ENCODE measurements around the gene TSHR.

Gene TSHR

GRCh38 chr14:80946187-80946586 is 9.2 kb upstream of the TSHR start:
- DNase-seq (ENCODE audit: low read depth in 1 of 2, low spot score in 1 of 2): no peak

GRCh38 chr14:80946797-80947196 is 8.6 kb upstream of the TSHR start:
- DNase-seq (ENCODE audit: low read depth in 1 of 2, low spot score in 1 of 2): no peak
- no peak overlapping the region for H3K27ac ChIP-seq (replicated peaks)
- TF ChIP-seq CTCF (IDR thresholded peaks at IDR 0.05; ENCODE audit: insufficient read depth, low read length): no peak
- TF ChIP-seq GABPA (IDR thresholded peaks at IDR 0.05; ENCODE audit: low read depth): no peak
- TF ChIP-seq SPI1 (IDR thresholded peaks at IDR 0.05; ENCODE audit: borderline replicate concordance, low read depth): no peak
- no peak for TF ChIP-seq POLR2AphosphoS5 (IDR thresholded peaks at IDR 0.05; ENCODE audit: low read depth)
- TF ChIP-seq, protein P1, sequence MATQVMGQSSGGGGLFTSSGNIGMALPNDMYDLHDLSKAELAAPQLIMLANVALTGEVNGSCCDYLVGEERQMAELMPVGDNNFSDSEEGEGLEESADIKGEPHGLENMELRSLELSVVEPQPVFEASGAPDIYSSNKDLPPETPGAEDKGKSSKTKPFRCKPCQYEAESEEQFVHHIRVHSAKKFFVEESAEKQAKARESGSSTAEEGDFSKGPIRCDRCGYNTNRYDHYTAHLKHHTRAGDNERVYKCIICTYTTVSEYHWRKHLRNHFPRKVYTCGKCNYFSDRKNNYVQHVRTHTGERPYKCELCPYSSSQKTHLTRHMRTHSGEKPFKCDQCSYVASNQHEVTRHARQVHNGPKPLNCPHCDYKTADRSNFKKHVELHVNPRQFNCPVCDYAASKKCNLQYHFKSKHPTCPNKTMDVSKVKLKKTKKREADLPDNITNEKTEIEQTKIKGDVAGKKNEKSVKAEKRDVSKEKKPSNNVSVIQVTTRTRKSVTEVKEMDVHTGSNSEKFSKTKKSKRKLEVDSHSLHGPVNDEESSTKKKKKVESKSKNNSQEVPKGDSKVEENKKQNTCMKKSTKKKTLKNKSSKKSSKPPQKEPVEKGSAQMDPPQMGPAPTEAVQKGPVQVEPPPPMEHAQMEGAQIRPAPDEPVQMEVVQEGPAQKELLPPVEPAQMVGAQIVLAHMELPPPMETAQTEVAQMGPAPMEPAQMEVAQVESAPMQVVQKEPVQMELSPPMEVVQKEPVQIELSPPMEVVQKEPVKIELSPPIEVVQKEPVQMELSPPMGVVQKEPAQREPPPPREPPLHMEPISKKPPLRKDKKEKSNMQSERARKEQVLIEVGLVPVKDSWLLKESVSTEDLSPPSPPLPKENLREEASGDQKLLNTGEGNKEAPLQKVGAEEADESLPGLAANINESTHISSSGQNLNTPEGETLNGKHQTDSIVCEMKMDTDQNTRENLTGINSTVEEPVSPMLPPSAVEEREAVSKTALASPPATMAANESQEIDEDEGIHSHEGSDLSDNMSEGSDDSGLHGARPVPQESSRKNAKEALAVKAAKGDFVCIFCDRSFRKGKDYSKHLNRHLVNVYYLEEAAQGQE (IDR thresholded peaks at IDR 0.05; ENCODE audit: insufficient replicate concordance, low read depth): no peak

More at GRCh38 chr14:80946187-80946586, 9.2 kb upstream of the TSHR start:
- Histone ChIP-seq H3K27me3 (ENCODE audit: insufficient read depth, poor library complexity, severe bottlenecking) (no peaks in the 10 kb centered on the region), H3K27ac (replicated peaks) (no peak overlapping the region), H3K4me3 (replicated peaks; ENCODE audit: insufficient read depth, low read length) (no peak overlapping the region)
- TF ChIP-seq SPI1 (IDR thresholded peaks at IDR 0.05; ENCODE audit: borderline replicate concordance, low read depth): no peak
- no peak for TF ChIP-seq GABPA (IDR thresholded peaks at IDR 0.05; ENCODE audit: low read depth)
- TF ChIP-seq, protein P1 (IDR thresholded peaks at IDR 0.05; ENCODE audit: insufficient replicate concordance, low read depth): no peak
- no peak for TF ChIP-seq POLR2AphosphoS5 (IDR thresholded peaks at IDR 0.05; ENCODE audit: low read depth)
- TF ChIP-seq CTCF (IDR thresholded peaks at IDR 0.05; ENCODE audit: insufficient read depth, low read length): no peak

GRCh38 chr14:80948291-80948690 is 7.1 kb upstream of the TSHR start:
- TF ChIP-seq, protein P1 (IDR thresholded peaks at IDR 0.05; ENCODE audit: insufficient replicate concordance, low read depth): no peak
- TF ChIP-seq SPI1 (IDR thresholded peaks at IDR 0.05; ENCODE audit: borderline replicate concordance, low read depth): no peak
- no peak for TF ChIP-seq CTCF (IDR thresholded peaks at IDR 0.05; ENCODE audit: insufficient read depth, low read length)
- TF ChIP-seq POLR2AphosphoS5 (IDR thresholded peaks at IDR 0.05; ENCODE audit: low read depth): no peak
- TF ChIP-seq GABPA (IDR thresholded peaks at IDR 0.05; ENCODE audit: low read depth): no peak
- no peak overlapping the region for H3K4me3 ChIP-seq (replicated peaks; ENCODE audit: insufficient read depth, low read length)
- H3K27me3 ChIP-seq (ENCODE audit: insufficient read depth, poor library complexity, severe bottlenecking): no peaks in the 10 kb centered on the region
- no peak for DNase-seq (ENCODE audit: low read depth in 1 of 2, low spot score in 1 of 2)
- no peak overlapping the region for H3K27ac ChIP-seq (replicated peaks)

More at GRCh38 chr14:80946797-80947196, 8.6 kb upstream of the TSHR start:
- Histone ChIP-seq H3K27me3 (ENCODE audit: insufficient read depth, poor library complexity, severe bottlenecking) (no peaks in the 10 kb centered on the region), H3K4me3 (replicated peaks; ENCODE audit: insufficient read depth, low read length) (no peak overlapping the region)

Data from HL-60 (cell line).